DMS79 treated with DMSO at 0.1 percent for 48 hours (cell line): Measurements from ENCODE around the gene GPX6.
A peak's percentile ranks its signal among the peaks of the same experiment; 100 is the strongest.
"Not testable (repeated sequence)": the region's sequence is repeated elsewhere in the genome, so short reads cannot be mapped to it uniquely, and the experiment has no call there.

Source experiments
- DNase-seq: peaks from one replicate; lab custom pipeline; 2025; lab: John Stamatoyannopoulos, UW

Gene GPX6

GRCh38 chr6:28523241-28523622 is 7.6 kb upstream of the GPX6 start:
- no peak for DNase-seq

GRCh38 chr6:28522594-28523240 is 7.1 kb upstream of the GPX6 start:
- DNase-seq = no peak

- DNase-seq = no peak
Measured at GRCh38 chr6:28517964-28518363, 2.4 kb upstream of the GPX6 start.

- not testable (repeated sequence) for DNase-seq
Measured at GRCh38 chr6:28512387-28512786, 3.2 kb downstream of the GPX6 start.

GRCh38 chr6:28511628-28512300 is 3.8 kb downstream of the GPX6 start:
- no peak for DNase-seq

GRCh38 chr6:28506807-28507475 is 8.7 kb downstream of the GPX6 start:
- no peak for DNase-seq

- DNase-seq = no peak
Measured at GRCh38 chr6:28505733-28506132, 9.9 kb downstream of the GPX6 start.

- DNase-seq = not testable (repeated sequence)
Measured at GRCh38 chr6:28502709-28503305, 12.8 kb downstream of the GPX6 start.

GRCh38 chr6:28502136-28502535 is 13.5 kb downstream of the GPX6 start:
- DNase-seq = not testable (repeated sequence)

- no peak for DNase-seq
Measured at GRCh38 chr6:28501259-28501658, 14.3 kb downstream of the GPX6 start.

GRCh38 chr6:28497893-28498292 is 17.7 kb downstream of the GPX6 start:
- no peak for DNase-seq

GRCh38 chr6:28497306-28497705 is 18.3 kb downstream of the GPX6 start:
- no peak for DNase-seq

- DNase-seq = peak; percentile 4
Measured at GRCh38 chr6:28496099-28496779, 19.4 kb downstream of the GPX6 start.

- DNase-seq = no peak
Measured at GRCh38 chr6:28491984-28492317, 23.6 kb downstream of the GPX6 start.

GRCh38 chr6:28490205-28490890 is 25.2 kb downstream of the GPX6 start:
- no peak for DNase-seq

- no peak for DNase-seq
Measured at GRCh38 chr6:28489366-28490204, 26.0 kb downstream of the GPX6 start.

GRCh38 chr6:28488916-28489365 is 26.7 kb downstream of the GPX6 start:
- DNase-seq = no peak

- no peak for DNase-seq
Measured at GRCh38 chr6:28486988-28487742, 28.4 kb downstream of the GPX6 start.

GRCh38 chr6:28486533-28486932 is 29.1 kb downstream of the GPX6 start:
- no peak for DNase-seq

- no peak for DNase-seq
Measured at GRCh38 chr6:28485482-28485881, 30.1 kb downstream of the GPX6 start.
